Measurements from ENCODE around the gene ALKBH6.

ALKBH6 gene

GRCh38 chr19:35991731-35992450, 22.1 kb downstream of the ALKBH6 start:
- TF ChIP-seq GATA3 (IDR thresholded peaks at IDR 0.05; ENCODE audit: low read depth, low read length): no peak
- no peak for TF ChIP-seq GATA2 (IDR thresholded peaks at IDR 0.05; ENCODE audit: low read depth, low read length)

- TF ChIP-seq GATA2 (IDR thresholded peaks at IDR 0.05; ENCODE audit: low read depth, low read length): no peak
- TF ChIP-seq GATA3 (IDR thresholded peaks at IDR 0.05; ENCODE audit: low read depth, low read length): no peak
Measured at GRCh38 chr19:35990771-35991730, 23.0 kb downstream of the ALKBH6 start.

- TF ChIP-seq GATA3 (IDR thresholded peaks at IDR 0.05; ENCODE audit: low read depth, low read length): no peak
Measured at GRCh38 chr19:35990156-35990555, 23.9 kb downstream of the ALKBH6 start.

GRCh38 chr19:35988824-35989223, 25.2 kb downstream of the ALKBH6 start:
- TF ChIP-seq GATA3 (IDR thresholded peaks at IDR 0.05; ENCODE audit: low read depth, low read length): no peak
- no peak for TF ChIP-seq GATA2 (IDR thresholded peaks at IDR 0.05; ENCODE audit: low read depth, low read length)

GRCh38 chr19:35987571-35987896, 26.5 kb downstream of the ALKBH6 start:
- TF ChIP-seq GATA3 (IDR thresholded peaks at IDR 0.05; ENCODE audit: low read depth, low read length): no peak
- TF ChIP-seq GATA2 (IDR thresholded peaks at IDR 0.05; ENCODE audit: low read depth, low read length): no peak

GRCh38 chr19:35986664-35987570, 27.1 kb downstream of the ALKBH6 start:
- TF ChIP-seq GATA2 (IDR thresholded peaks at IDR 0.05; ENCODE audit: low read depth, low read length): no peak
- no peak for TF ChIP-seq GATA3 (IDR thresholded peaks at IDR 0.05; ENCODE audit: low read depth, low read length)

- TF ChIP-seq GATA2 (IDR thresholded peaks at IDR 0.05; ENCODE audit: low read depth, low read length) (no peak), GATA3 (IDR thresholded peaks at IDR 0.05; ENCODE audit: low read depth, low read length) (no peak)
Measured at GRCh38 chr19:35986111-35986510, 27.9 kb downstream of the ALKBH6 start.

- TF ChIP-seq GATA2 (IDR thresholded peaks at IDR 0.05; ENCODE audit: low read depth, low read length) (no peak), GATA3 (IDR thresholded peaks at IDR 0.05; ENCODE audit: low read depth, low read length) (no peak)
Measured at GRCh38 chr19:35983177-35983576, 30.8 kb downstream of the ALKBH6 start.

GRCh38 chr19:35978832-35979365, 35.1 kb downstream of the ALKBH6 start:
- TF ChIP-seq GATA3 (IDR thresholded peaks at IDR 0.05; ENCODE audit: low read depth, low read length) (no peak), GATA2 (IDR thresholded peaks at IDR 0.05; ENCODE audit: low read depth, low read length) (no peak)

GRCh38 chr19:35978271-35978670, 35.7 kb downstream of the ALKBH6 start:
- no peak for TF ChIP-seq GATA2 (IDR thresholded peaks at IDR 0.05; ENCODE audit: low read depth, low read length)
- no peak for TF ChIP-seq GATA3 (IDR thresholded peaks at IDR 0.05; ENCODE audit: low read depth, low read length)

- TF ChIP-seq GATA3 (IDR thresholded peaks at IDR 0.05; ENCODE audit: low read depth, low read length) (no peak), GATA2 (IDR thresholded peaks at IDR 0.05; ENCODE audit: low read depth, low read length) (no peak)
Measured at GRCh38 chr19:35977446-35978222, 36.4 kb downstream of the ALKBH6 start.

- no peak for TF ChIP-seq GATA2 (IDR thresholded peaks at IDR 0.05; ENCODE audit: low read depth, low read length)
- TF ChIP-seq GATA3 (IDR thresholded peaks at IDR 0.05; ENCODE audit: low read depth, low read length): no peak
Measured at GRCh38 chr19:35975608-35976214, 38.3 kb downstream of the ALKBH6 start.

- TF ChIP-seq GATA3 (IDR thresholded peaks at IDR 0.05; ENCODE audit: low read depth, low read length): no peak
Measured at GRCh38 chr19:35973487-35973886, 40.5 kb downstream of the ALKBH6 start.

All from SH-SY5Y (cell line).